ENCODE measurements around the gene GNPNAT1.

- TF ChIP-seq NR3C1 (IDR thresholded peaks at IDR 0.05) (no peak), CTCF (IDR thresholded peaks at IDR 0.05) (no peak), JUN (IDR thresholded peaks at IDR 0.05) (no peak), POLR2A (IDR thresholded peaks at IDR 0.05; ENCODE audit: low read length) (no peak), EP300 (IDR thresholded peaks at IDR 0.05) (no peak), MAFK (IDR thresholded peaks at IDR 0.05; ENCODE audit: partially characterized antibody) (no peak), JUNB (IDR thresholded peaks at IDR 0.05) (no peak)
- TF ChIP-seq, protein P1, sequence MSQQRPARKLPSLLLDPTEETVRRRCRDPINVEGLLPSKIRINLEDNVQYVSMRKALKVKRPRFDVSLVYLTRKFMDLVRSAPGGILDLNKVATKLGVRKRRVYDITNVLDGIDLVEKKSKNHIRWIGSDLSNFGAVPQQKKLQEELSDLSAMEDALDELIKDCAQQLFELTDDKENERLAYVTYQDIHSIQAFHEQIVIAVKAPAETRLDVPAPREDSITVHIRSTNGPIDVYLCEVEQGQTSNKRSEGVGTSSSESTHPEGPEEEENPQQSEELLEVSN (IDR thresholded peaks at IDR 0.05; ENCODE audit: borderline replicate concordance, low read depth) = no peak
Observed at GRCh38 chr14:52735921-52736489, 55.4 kb downstream of the GNPNAT1 start.

All from A549 (cell line).